ENCODE data around the gene MTA1.
A peak's percentile ranks its signal among the peaks of the same experiment; 100 is the strongest.

Gene MTA1

DNA sequence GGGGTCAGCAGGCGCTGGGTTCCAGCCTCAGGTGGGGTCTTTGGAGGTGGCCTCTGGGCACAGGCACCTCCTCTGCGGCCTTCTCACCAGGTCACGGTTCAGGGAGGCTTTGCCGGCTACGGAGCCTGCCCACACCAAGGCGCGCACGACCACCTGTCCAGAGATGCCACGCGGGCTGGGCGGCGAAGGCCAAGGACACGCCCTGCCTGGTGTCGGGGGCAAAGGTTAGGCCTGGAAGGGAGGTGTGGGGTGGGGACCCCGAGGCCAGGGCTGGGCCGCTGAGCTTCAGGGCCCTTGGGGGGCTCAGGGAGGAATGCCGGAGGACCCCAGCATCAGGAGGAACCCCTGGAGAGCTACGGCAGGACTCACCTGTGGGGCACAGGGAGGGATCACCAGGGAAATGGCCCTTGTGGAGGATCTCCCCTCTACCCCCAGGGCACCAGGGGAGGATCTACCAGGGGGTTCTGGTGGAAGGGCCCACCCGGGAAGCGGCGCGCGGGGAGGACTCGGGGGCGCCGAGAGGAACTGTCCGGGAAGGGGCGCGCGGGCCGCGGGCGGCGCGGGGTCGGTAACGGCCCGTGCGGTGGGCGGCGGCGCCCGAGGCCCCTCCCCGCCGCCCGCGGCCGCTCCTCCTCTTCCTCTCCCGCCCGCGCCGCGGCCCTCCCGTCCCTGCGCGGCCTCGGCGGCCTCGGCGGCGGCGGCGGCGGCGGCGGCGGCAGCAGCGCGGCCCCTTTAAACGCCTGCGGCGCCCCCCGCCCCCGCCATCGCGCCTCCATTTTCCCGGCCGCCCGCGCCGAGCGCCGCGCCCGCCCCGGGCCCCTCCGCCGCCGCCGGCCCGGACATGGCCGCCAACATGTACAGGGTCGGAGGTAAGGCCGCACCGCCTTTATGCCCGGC is at the start of gene MTA1:
TSS of gene MTA1 (plus strand) at position 633 of the 897 bp plus-strand sequence. CDS start at position 842, 209 bp downstream.
- peak within 1 kb of the TSS; percentile 81 for H3K4me3 ChIP-seq (ENCODE audit: insufficient read depth, low read length, poor library complexity, severe bottlenecking)
- H3K27ac ChIP-seq (ENCODE audit: low read depth, low read length) = peak within 1 kb of the TSS; percentile 63
- H2AFZ ChIP-seq (ENCODE audit: low read depth, low read length, severe bottlenecking) = peak within 1 kb of the TSS; percentile 76
- peak within 1 kb of the TSS; percentile 82 for H3K4me2 ChIP-seq (ENCODE audit: low read depth, low read length, poor library complexity, severe bottlenecking)
- H4K20me1 ChIP-seq (ENCODE audit: low read depth, low read length) = no peaks in the 10 kb centered on the region
- H3K9ac ChIP-seq (ENCODE audit: low read length) = peak within 1 kb of the TSS; percentile 85
- no peaks in the 10 kb centered on the region for H3K27me3 ChIP-seq (ENCODE audit: low read length)
- H3K9me2 ChIP-seq (replicated peaks; ENCODE audit: insufficient read depth, low read length) = no peaks in the 10 kb centered on the region
- no peaks in the 10 kb centered on the region for H3F3A ChIP-seq (ENCODE audit: insufficient read depth)
- peaks cover 42% of the 10 kb centered on the region for H3K79me2 ChIP-seq (ENCODE audit: insufficient read depth, low read length)
- no peaks in the 10 kb centered on the region for H3K9me3 ChIP-seq (ENCODE audit: insufficient read depth, low read length)
- TF ChIP-seq, protein P1, sequence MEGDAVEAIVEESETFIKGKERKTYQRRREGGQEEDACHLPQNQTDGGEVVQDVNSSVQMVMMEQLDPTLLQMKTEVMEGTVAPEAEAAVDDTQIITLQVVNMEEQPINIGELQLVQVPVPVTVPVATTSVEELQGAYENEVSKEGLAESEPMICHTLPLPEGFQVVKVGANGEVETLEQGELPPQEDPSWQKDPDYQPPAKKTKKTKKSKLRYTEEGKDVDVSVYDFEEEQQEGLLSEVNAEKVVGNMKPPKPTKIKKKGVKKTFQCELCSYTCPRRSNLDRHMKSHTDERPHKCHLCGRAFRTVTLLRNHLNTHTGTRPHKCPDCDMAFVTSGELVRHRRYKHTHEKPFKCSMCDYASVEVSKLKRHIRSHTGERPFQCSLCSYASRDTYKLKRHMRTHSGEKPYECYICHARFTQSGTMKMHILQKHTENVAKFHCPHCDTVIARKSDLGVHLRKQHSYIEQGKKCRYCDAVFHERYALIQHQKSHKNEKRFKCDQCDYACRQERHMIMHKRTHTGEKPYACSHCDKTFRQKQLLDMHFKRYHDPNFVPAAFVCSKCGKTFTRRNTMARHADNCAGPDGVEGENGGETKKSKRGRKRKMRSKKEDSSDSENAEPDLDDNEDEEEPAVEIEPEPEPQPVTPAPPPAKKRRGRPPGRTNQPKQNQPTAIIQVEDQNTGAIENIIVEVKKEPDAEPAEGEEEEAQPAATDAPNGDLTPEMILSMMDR (IDR thresholded peaks at IDR 0.05; ENCODE audit: insufficient read depth, low read length, poor library complexity, severe bottlenecking) = no peak
- no peak for TF ChIP-seq EZH2phosphoT487 (conservative IDR thresholded peaks at IDR 0.05; ENCODE audit: low read length)
- no peaks in the 10 kb centered on the region for H3K36me3 ChIP-seq (ENCODE audit: low read length)

DNA sequence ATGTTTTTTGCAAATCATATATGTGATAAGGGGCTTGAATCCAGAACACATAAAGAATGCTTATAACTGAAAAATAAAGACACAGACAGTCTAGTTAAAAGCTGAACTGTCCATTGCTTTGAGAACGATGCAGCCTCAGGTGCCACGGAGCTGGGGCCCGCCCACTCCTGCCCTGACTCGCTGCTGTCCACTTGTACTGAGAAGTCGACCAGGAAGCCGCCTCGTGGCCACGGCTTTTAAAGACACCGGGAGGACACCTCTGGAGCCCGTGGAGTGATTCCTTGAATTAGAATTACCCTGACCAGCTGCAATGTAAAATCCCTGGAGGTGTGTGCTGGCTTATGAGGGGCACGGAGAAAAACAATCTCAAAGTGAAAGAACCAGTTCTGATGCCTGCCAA is 45.2 kb upstream of the MTA1 start:
- Histone ChIP-seq H3K9me3 (ENCODE audit: insufficient read depth, low read length) (no peaks in the 10 kb centered on the region), H3K27ac (ENCODE audit: low read depth, low read length) (no peak overlapping the region), H3F3A (ENCODE audit: insufficient read depth) (no peaks in the 10 kb centered on the region), H3K36me3 (ENCODE audit: low read length) (no peaks in the 10 kb centered on the region), H2AFZ (ENCODE audit: low read depth, low read length, severe bottlenecking) (no peak overlapping the region), H3K4me3 (ENCODE audit: insufficient read depth, low read length, poor library complexity, severe bottlenecking) (no peak overlapping the region), H3K79me2 (ENCODE audit: insufficient read depth, low read length) (no peaks in the 10 kb centered on the region), H3K9ac (ENCODE audit: low read length) (no peak overlapping the region), H3K9me2 (replicated peaks; ENCODE audit: insufficient read depth, low read length) (no peaks in the 10 kb centered on the region), H3K4me2 (ENCODE audit: low read depth, low read length, poor library complexity, severe bottlenecking) (no peak overlapping the region), H4K20me1 (ENCODE audit: low read depth, low read length) (no peaks in the 10 kb centered on the region), H3K27me3 (ENCODE audit: low read length) (no peaks in the 10 kb centered on the region)
- TF ChIP-seq EZH2phosphoT487 (conservative IDR thresholded peaks at IDR 0.05; ENCODE audit: low read length) = no peak

DNA sequence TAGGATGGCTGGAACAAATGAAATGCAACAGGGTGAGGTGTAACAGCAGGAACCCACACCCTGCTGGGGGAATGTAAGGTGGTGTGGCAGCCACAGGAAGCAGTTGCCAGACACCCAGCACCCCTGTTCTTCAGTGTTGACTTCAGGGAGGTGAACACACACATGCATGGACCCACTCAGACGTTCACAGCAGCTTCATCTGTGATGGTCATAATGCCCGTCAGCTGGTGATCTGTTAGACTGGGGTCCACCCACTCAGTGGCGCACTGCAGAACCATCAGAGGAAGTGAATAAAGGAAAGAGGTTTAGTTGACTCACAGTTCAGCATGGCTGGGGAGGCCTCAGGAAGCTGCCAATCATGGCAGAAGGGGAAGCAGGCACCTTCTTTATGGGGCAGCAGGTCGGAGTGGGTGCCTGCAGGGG is 44.0 kb upstream of the MTA1 start:
- Histone ChIP-seq H3K4me3 (ENCODE audit: insufficient read depth, low read length, poor library complexity, severe bottlenecking) (no peak overlapping the region), H3K36me3 (ENCODE audit: low read length) (no peaks in the 10 kb centered on the region), H3K9me2 (replicated peaks; ENCODE audit: insufficient read depth, low read length) (no peaks in the 10 kb centered on the region), H3K79me2 (ENCODE audit: insufficient read depth, low read length) (no peaks in the 10 kb centered on the region), H3K9me3 (ENCODE audit: insufficient read depth, low read length) (no peaks in the 10 kb centered on the region), H3F3A (ENCODE audit: insufficient read depth) (no peaks in the 10 kb centered on the region), H2AFZ (ENCODE audit: low read depth, low read length, severe bottlenecking) (no peak overlapping the region), H3K27ac (ENCODE audit: low read depth, low read length) (no peak overlapping the region), H4K20me1 (ENCODE audit: low read depth, low read length) (no peaks in the 10 kb centered on the region), H3K4me2 (ENCODE audit: low read depth, low read length, poor library complexity, severe bottlenecking) (no peak overlapping the region), H3K9ac (ENCODE audit: low read length) (no peak overlapping the region), H3K27me3 (ENCODE audit: low read length) (no peaks in the 10 kb centered on the region)
- no peak for TF ChIP-seq EZH2phosphoT487 (conservative IDR thresholded peaks at IDR 0.05; ENCODE audit: low read length)
- TF ChIP-seq, protein P1 (IDR thresholded peaks at IDR 0.05; ENCODE audit: insufficient read depth, low read length, poor library complexity, severe bottlenecking) = no peak

Data from SU-DHL-6 (cell line).